Adrenal gland (tissue), 12 donors: ENCODE data around the gene TLE7. TPM values are rescaled to one million over a fixed set of nuclear protein-coding genes. Genes with fewer than 3 reads are reported as not detected.

Experiments
- DNase-seq, 7 donors: peaks; one replicate each; pipeline ENCODE4 v3.0.0-alpha.2; 2019 to 2020
- H3K27ac ChIP-seq, 5 donors: fragments of 200-600 bp; sonication (generic) in 4 of 5; 1 replicate in 3 of 5; 2 replicates in 2 of 5; pipeline versions ENCODE4 v1.5.1 to v1.8.0; 2016 to 2020; ENCODE audit warnings: mild to moderate bottlenecking in 1 of 5
- H3K27me3 ChIP-seq: fragments of 200-600 bp; 2 replicates; pipeline ENCODE4 v1.8.0; 2021
- H3K36me3 ChIP-seq, 2 donors: fragments of 200-600 bp; replicated peaks in 1 of 2; 1 replicate in 1 of 2; 2 replicates in 1 of 2; pipeline versions ENCODE4 v1.5.1 to v1.8.0; 2018 to 2022
- H3K4me1 ChIP-seq, 2 donors: fragments of 200-600 bp; replicated peaks in 1 of 2; 1 replicate in 1 of 2; 2 replicates in 1 of 2; pipeline versions ENCODE4 v1.5.1 to v1.8.0; 2018 to 2021
- H3K4me3 ChIP-seq, 4 donors: fragments of 200-600 bp; sonication (generic) in 3 of 4; one replicate each; pipeline ENCODE4 v1.5.1; 2016 to 2018
- H3K9me3 ChIP-seq, 3 donors: fragments of 200-600 bp; sonication (generic) in 1 of 3; replicated peaks in 1 of 3; 1 replicate in 2 of 3; 2 replicates in 1 of 3; pipeline versions ENCODE4 v1.5.1 to v1.8.0; 2016 to 2021
- CTCF ChIP-seq, 6 experiments: fragments of 450-650 bp in 4 of 6; fragments of 200-600 bp in 2 of 6; sonication (generic) in 1 of 6; IDR thresholded peaks; 1 replicate in 5 of 6; 2 replicates in 1 of 6; pipeline versions ENCODE4 v1.5.1 to v1.8.0; 2016 to 2021; ENCODE audit warnings: antibody characterized with exemption in 6 of 6, mild to moderate bottlenecking in 2 of 6, moderate library complexity in 1 of 6
- POLR2A ChIP-seq, 2 donors: fragments of 450-650 bp; IDR thresholded peaks; one replicate each; pipeline ENCODE4 v1.6.1; 2017; ENCODE audit warnings: antibody characterized with exemption in 2 of 2, mild to moderate bottlenecking in 2 of 2, moderate library complexity in 1 of 2
- WGBS, 4 donors: extraction: QIAGEN DNeasy Blood & Tissue Kit in 2 of 4; methylation state at CpG; one replicate each; pipeline versions ENCODE4 v1.1.5 to v1.1.7; 2013 to 2017; 5-methylcytosine and 5-hydroxymethylcytosine counted together
- intact Hi-C, 2 donors: fragments of 100-400 bp; cut with DNase I; formaldehyde crosslinking; loops; one replicate each; pipeline versions ENCODE4 v1.14.1 to v1.15.0; 2022 to 2023
- polyA plus RNA-seq, 3 donors: library from polyadenylated mRNA; stranded (reverse); fragments of 200-250 nt in 2 of 3; fragments of 350-450 nt in 1 of 3; fragmentation: Illumina TruSeq in 1 of 3; extraction: RNeasy Lipid Tissue Mini Kit (QIAGEN cat#74804) in 1 of 3; gene quantifications; one replicate each; pipeline ENCODE4 v1.2.3, GENCODE V29; 2013 to 2014
- total RNA-seq, 9 donors: library from RNA; depleted of rRNA in 4 of 9; stranded (reverse); fragments of >200 nt in 4 of 9; fragments of 120-200 nt in 1 of 9; fragmentation: NEBNext Ultra II Directional in 1 of 9; extraction: Animal tissue kit (Norgen Biotek cat#: 25700) in 1 of 9; gene quantifications; one replicate each; pipeline versions ENCODE4 v1.1.0 to v1.2.4, GENCODE V29; 2013 to 2023
- donor health status: healthy with polysubstance abuse.
- donor health status: Bipolar disorder and iron deficiency.
- donor health status: DM: yes; HTN: yes; CAD: no.
- donor health status: DM: no; HTN: no; CAD: no.
- donor health status: DM: no; HTN: no; CAD: no.
- donor health status: DM: yes; HTN: yes; CAD: no.

TLE7 gene
- total and polyA plus RNA-seq, 12 donors: not detected

- Histone ChIP-seq H3K27ac (no peak overlapping the region), H3K4me1 (peaks cover 0 to 6% of the 10 kb centered on the region in 2 donors), H3K9me3 (no peaks in the 10 kb centered on the region), H3K4me3 (no peak overlapping the region), H3K36me3 (no peaks in the 10 kb centered on the region), H3K27me3 (peaks cover 4% of the 10 kb centered on the region)
- intact Hi-C loops: loop anchor here (2.0 to 5.0 kb wide), 3 partner anchors 90 to 200 kb away; no protein-coding TSS in a partner anchor
- peak; percentile 63 to 87 (median 73) for DNase-seq
- 7 to 9% (median 8%) methylated on average over 14 to 24 of the region's 24 CpGs for WGBS, 4 donors
- TF ChIP-seq POLR2A (IDR thresholded peaks at IDR 0.05) (no peak), CTCF (IDR thresholded peaks at IDR 0.05) (peak; percentile 78 to 95 (median 86))
Observed at GRCh38 chr16:71412270-71413160, 29.3 kb downstream of the TLE7 start.

GRCh38 chr16:71410146-71410545 is 31.7 kb downstream of the TLE7 start:
- intact Hi-C loops: loop anchor here (5.0 kb wide), 2 partner anchors 92 to 202 kb away; no protein-coding TSS in a partner anchor
- WGBS, 4 donors: 53 to 80% (median 66%) methylated on average over 1 to 5 of the region's 5 CpGs
- H3K4me1 ChIP-seq: peaks cover 0 to 6% of the 10 kb centered on the region in 2 donors
- H3K9me3 ChIP-seq: no peaks in the 10 kb centered on the region
- H3K4me3 ChIP-seq: no peak overlapping the region
- no peak for TF ChIP-seq CTCF (IDR thresholded peaks at IDR 0.05)
- no peak for TF ChIP-seq POLR2A (IDR thresholded peaks at IDR 0.05)
- DNase-seq: no peak
- peaks cover 4% of the 10 kb centered on the region for H3K27me3 ChIP-seq
- H3K27ac ChIP-seq: no peak overlapping the region
- no peaks in the 10 kb centered on the region for H3K36me3 ChIP-seq

DNA sequence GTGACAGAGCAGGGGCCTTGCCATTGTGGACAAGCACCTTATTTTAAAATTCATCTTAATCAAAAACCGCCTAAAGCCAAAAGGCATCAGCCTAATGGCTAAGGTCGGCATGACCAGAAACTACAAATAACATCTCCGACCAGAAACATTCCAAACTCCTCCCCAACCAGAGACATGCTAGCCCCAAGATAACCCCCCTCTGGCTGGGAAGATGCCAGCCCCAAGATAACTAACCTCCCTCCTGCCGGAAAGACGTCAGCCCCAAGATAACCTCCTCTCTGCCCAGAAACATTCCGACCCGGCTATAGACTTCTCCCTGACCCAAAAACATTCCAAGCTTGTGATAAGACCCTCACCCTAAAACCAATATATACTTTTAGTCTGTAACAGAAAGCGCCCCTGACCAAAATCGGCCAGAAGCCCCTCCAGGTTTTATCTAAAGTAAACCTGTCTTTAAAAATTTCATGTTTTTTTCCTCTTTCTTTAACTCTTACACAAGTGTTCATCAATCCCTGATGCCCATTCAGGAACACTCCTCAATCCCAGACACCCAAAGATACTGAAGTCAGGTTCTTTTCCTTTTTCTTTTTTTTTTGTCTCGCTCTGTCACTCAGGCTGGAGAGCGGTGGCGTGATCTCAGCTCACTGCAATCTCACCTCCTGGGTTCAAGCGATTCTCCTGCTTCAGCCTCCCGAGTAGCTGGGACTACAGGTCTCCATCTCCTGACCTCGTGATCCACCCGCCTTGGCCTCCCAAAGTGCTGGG is 32.7 kb downstream of the TLE7 start:
- peaks cover 0 to 6% of the 10 kb centered on the region in 2 donors for H3K4me1 ChIP-seq
- no peaks in the 10 kb centered on the region for H3K36me3 ChIP-seq
- peaks cover 4% of the 10 kb centered on the region for H3K27me3 ChIP-seq
- 44 to 51% (median 48%) methylated on average over 16 of the region's 16 CpGs for WGBS, 4 donors
- DNase-seq: peak in 4 of 7 donors; percentile 22 to 50 (median 26)
- no peaks in the 10 kb centered on the region for H3K9me3 ChIP-seq
- intact Hi-C loops: no loop called here
- H3K4me3 ChIP-seq: no peak overlapping the region
- TF ChIP-seq CTCF (IDR thresholded peaks at IDR 0.05): no peak
- no peak for TF ChIP-seq POLR2A (IDR thresholded peaks at IDR 0.05)
- no peak overlapping the region for H3K27ac ChIP-seq

DNA sequence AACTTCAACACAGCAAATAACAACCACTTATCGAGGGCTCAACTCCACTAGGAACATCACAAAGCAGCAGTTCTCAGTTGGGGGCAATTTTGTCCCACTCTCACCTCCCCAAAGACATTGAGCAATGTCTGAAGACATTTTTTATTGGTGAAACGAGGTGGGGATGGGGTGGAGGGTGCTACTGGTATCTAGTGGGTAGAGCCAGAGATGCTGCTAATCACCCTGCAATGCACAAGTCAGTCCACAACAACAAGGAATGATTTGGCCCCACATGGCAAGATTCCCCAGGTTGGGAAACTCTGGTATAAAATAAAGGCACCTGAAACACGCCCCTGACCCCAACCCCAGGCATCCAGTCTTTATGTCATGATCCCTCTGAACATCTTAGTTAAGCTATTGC is 33.3 kb downstream of the TLE7 start:
- Histone ChIP-seq H3K4me1 (peaks cover 0 to 6% of the 10 kb centered on the region in 2 donors), H3K27me3 (peaks cover 4% of the 10 kb centered on the region), H3K27ac (no peak overlapping the region), H3K9me3 (no peaks in the 10 kb centered on the region), H3K4me3 (no peak overlapping the region), H3K36me3 (no peaks in the 10 kb centered on the region)
- intact Hi-C loops: no loop called here
- TF ChIP-seq CTCF (IDR thresholded peaks at IDR 0.05): no peak
- no peak for TF ChIP-seq POLR2A (IDR thresholded peaks at IDR 0.05)
- WGBS, 4 donors: 34 to 55% (median 49%) methylated on average over 3 of the region's 3 CpGs
- no peak for DNase-seq
